ENCODE results near the gene CEND1. TPM values are rescaled to one million over a fixed set of nuclear protein-coding genes. Genes with fewer than 3 reads are reported as not detected.

Gene CEND1
- total RNA-seq, 6 donors from 2014 or later = not detected

- Histone ChIP-seq H3K4me3 (peak overlapping the region in 3 of 4 donors; percentile 81 to 99 (median 95)), H3K9me3 (no peaks in the 10 kb centered on the region), H3K4me1 (peaks cover 46 to 71% (median 54%) of the 10 kb centered on the region in 4 donors), H3K27ac (peak overlapping the region; percentile 96 to 100 (median 98)), H3K27me3 (no peaks in the 10 kb centered on the region), H3K36me3 (peaks cover 20 to 42% (median 29%) of the 10 kb centered on the region in 4 donors)
- peak in 1 of 2 donors; percentile 21 for TF ChIP-seq POLR2AphosphoS5 (IDR thresholded peaks at IDR 0.05)
- TF ChIP-seq POLR2A (IDR thresholded peaks at IDR 0.05) = no peak
- no peak for TF ChIP-seq CTCF (IDR thresholded peaks at IDR 0.05)
- no peak for TF ChIP-seq EP300 (IDR thresholded peaks at IDR 0.05)
- 62 to 65% methylated on average over 12 to 22 of the region's 22 CpGs for WGBS, 2 donors
- DNase-seq (peak in 1 of 2 donors; percentile 77), ATAC-seq (ENCODE audit: low FRiP score in 2 of 2) (peak in 1 of 2 donors; percentile 5)
These were observed 31.9 kb upstream of the CEND1 start for GRCh38 chr11:821512-822371.

- TF ChIP-seq EP300 (IDR thresholded peaks at IDR 0.05) = no peak
- peak in 1 of 4 donors; percentile 48 for TF ChIP-seq POLR2A (IDR thresholded peaks at IDR 0.05)
- peak; percentile 67 to 77 for TF ChIP-seq POLR2AphosphoS5 (IDR thresholded peaks at IDR 0.05)
- peak in 1 of 6 experiments; percentile 36 for TF ChIP-seq CTCF (IDR thresholded peaks at IDR 0.05)
- Histone ChIP-seq H3K9me3 (no peaks in the 10 kb centered on the region), H3K4me1 (peaks cover 38 to 62% (median 46%) of the 10 kb centered on the region in 4 donors), H3K36me3 (peaks cover 20 to 43% (median 29%) of the 10 kb centered on the region in 4 donors), H3K27ac (peak overlapping the region; percentile 96 to 100 (median 98)), H3K4me3 (peak overlapping the region; percentile 67 to 99 (median 88)), H3K27me3 (no peaks in the 10 kb centered on the region)
- WGBS, 2 donors = 42 to 75% methylated on average over 4 to 11 of the region's 11 CpGs
- DNase-seq (peak; percentile 57 to 95), ATAC-seq (ENCODE audit: low FRiP score in 2 of 2) (peak; percentile 49 to 82)
These were observed 31.0 kb upstream of the CEND1 start for GRCh38 chr11:820655-821511.

- H3K4me1 ChIP-seq = peaks cover 30 to 54% (median 38%) of the 10 kb centered on the region in 4 donors
- H3K27ac ChIP-seq = peak overlapping the region; percentile 96 to 100 (median 98)
- WGBS, 2 donors = 0 to 4% methylated on average over 4 to 26 of the region's 47 CpGs
- DNase-seq = peak; percentile 96 to 98
- H3K36me3 ChIP-seq = peaks cover 19 to 45% (median 25%) of the 10 kb centered on the region in 4 donors
- H3K27me3 ChIP-seq = no peaks in the 10 kb centered on the region
- peak overlapping the region; percentile 67 to 99 (median 88) for H3K4me3 ChIP-seq
- peak; percentile 2 to 75 for TF ChIP-seq POLR2AphosphoS5 (IDR thresholded peaks at IDR 0.05)
- peak in 3 of 4 donors; percentile 26 to 70 (median 48) for TF ChIP-seq POLR2A (IDR thresholded peaks at IDR 0.05)
- TF ChIP-seq CTCF (IDR thresholded peaks at IDR 0.05) = no peak
- TF ChIP-seq EP300 (IDR thresholded peaks at IDR 0.05) = no peak
- peak; percentile 76 to 81 for ATAC-seq (ENCODE audit: low FRiP score in 2 of 2)
- no peaks in the 10 kb centered on the region for H3K9me3 ChIP-seq
These were observed 30.2 kb upstream of the CEND1 start for GRCh38 chr11:819943-820649.
